H1 (cell line): ENCODE data around the gene LDLRAD1.

Source experiments
- BACH1 ChIP-seq: IDR thresholded peaks from 2 replicates; pipeline ENCODE4 v1.6.1; 2012; ENCODE audit warnings: low read length, improper control_type of control experiment
- CBX8 ChIP-seq: fragments of 300-800, 300-1000 bp; sonication (generic); IDR thresholded peaks from 2 replicates; pipeline ENCODE4 v1.7.1; 2016; ENCODE audit warnings: low read depth, low read length, borderline replicate concordance
- EZH2 ChIP-seq: fragments of 200-600 bp; sonication (generic); IDR thresholded peaks from 2 replicates; pipeline ENCODE4 v1.7.1; 2012; ENCODE audit warnings: low read depth, mild to moderate bottlenecking, moderate library complexity, low read length, inconsistent platforms; ENCODE audit not compliant: severe bottlenecking
- FOSL1 ChIP-seq: IDR thresholded peaks from 2 replicates; pipeline ENCODE4 v1.6.1; 2011; ENCODE audit warnings: mild to moderate bottlenecking, low read depth, low read length, moderate library complexity; ENCODE audit not compliant: insufficient read depth
- GABPA ChIP-seq: IDR thresholded peaks from 2 replicates; pipeline ENCODE4 v1.6.1; 2011; ENCODE audit warnings: mild to moderate bottlenecking, low read length, moderate library complexity, borderline replicate concordance; ENCODE audit not compliant: insufficient read depth
- JUND ChIP-seq: IDR thresholded peaks from 2 replicates; pipeline ENCODE4 v1.6.1; 2011; ENCODE audit warnings: mild to moderate bottlenecking, improper control_type of control experiment, low read length
- POLR2A ChIP-seq, 2 experiments: IDR thresholded peaks; 1 replicate in 1 of 2; 2 replicates in 1 of 2; pipeline ENCODE4 v1.6.1; 2011; ENCODE audit warnings: low read depth in 2 of 2, low read length in 2 of 2, mild to moderate bottlenecking in 2 of 2; ENCODE audit errors: control extremely low read depth in 1 of 2
- POLR2AphosphoS5 ChIP-seq: IDR thresholded peaks from 2 replicates; pipeline ENCODE4 v1.6.1; 2011; ENCODE audit warnings: low read depth, low read length
- SP1 ChIP-seq: IDR thresholded peaks from 2 replicates; pipeline ENCODE4 v1.6.1; 2011; ENCODE audit warnings: low read depth, low read length
- SP2 ChIP-seq: IDR thresholded peaks from 2 replicates; pipeline ENCODE4 v1.6.1; 2012; ENCODE audit warnings: mild to moderate bottlenecking, low read length, inconsistent platforms
- SUZ12 ChIP-seq: fragments of 200-600 bp; sonication (generic); IDR thresholded peaks from 2 replicates; pipeline ENCODE4 v1.6.1; 2012; ENCODE audit warnings: mild to moderate bottlenecking, inconsistent platforms, low read length, moderate library complexity, mixed read lengths
- ZNF274 ChIP-seq: IDR thresholded peaks from 2 replicates; pipeline ENCODE4 v1.7.0; 2012; ENCODE audit warnings: low read length, borderline replicate concordance; ENCODE audit errors: extremely low read depth
- TF ChIP-seq, protein P1 (sequence below), 3 experiments: IDR thresholded peaks; 1 replicate in 2 of 3; 2 replicates in 1 of 3; pipeline versions ENCODE4 v1.5.1 to v1.6.1; 2011; ENCODE audit warnings: low read length in 3 of 3, mild to moderate bottlenecking in 3 of 3, inconsistent platforms in 2 of 3, low read depth in 1 of 3, moderate library complexity in 1 of 3; ENCODE audit not compliant: insufficient read depth in 1 of 3; ENCODE audit errors: control extremely low read depth in 1 of 3

DNA sequence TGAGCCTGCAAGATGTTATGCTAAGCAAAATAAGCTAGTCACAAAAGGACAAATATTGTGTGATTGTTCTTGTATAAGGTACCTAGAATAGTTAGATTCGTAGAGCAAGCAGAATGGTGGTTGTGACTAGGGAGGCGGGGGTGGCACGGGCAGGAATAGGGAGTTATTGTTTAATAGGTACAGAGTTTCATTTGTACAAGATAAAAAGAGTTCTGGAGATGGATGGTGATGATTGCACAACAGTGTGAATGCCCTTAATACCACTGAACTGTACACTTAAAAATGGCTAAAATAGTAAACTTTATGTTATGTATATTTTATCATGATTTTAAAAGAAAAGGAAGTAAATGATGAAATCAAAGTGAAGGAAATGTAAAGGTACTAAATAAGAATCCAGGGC lies 51.2 kb downstream of the LDLRAD1 start:
- TF ChIP-seq ZNF274 (no peak), FOSL1 (no peak), POLR2A (IDR thresholded peaks at IDR 0.05; ENCODE audit: control extremely low read depth in 1 of 2, low read depth in 2 of 2, low read length in 2 of 2) (no peak), EZH2 (no peak), SP1 (no peak), SP2 (no peak), BACH1 (no peak), SUZ12 (no peak), JUND (no peak), CBX8 (no peak), GABPA (no peak), POLR2AphosphoS5 (no peak)
- TF ChIP-seq, protein P1, sequence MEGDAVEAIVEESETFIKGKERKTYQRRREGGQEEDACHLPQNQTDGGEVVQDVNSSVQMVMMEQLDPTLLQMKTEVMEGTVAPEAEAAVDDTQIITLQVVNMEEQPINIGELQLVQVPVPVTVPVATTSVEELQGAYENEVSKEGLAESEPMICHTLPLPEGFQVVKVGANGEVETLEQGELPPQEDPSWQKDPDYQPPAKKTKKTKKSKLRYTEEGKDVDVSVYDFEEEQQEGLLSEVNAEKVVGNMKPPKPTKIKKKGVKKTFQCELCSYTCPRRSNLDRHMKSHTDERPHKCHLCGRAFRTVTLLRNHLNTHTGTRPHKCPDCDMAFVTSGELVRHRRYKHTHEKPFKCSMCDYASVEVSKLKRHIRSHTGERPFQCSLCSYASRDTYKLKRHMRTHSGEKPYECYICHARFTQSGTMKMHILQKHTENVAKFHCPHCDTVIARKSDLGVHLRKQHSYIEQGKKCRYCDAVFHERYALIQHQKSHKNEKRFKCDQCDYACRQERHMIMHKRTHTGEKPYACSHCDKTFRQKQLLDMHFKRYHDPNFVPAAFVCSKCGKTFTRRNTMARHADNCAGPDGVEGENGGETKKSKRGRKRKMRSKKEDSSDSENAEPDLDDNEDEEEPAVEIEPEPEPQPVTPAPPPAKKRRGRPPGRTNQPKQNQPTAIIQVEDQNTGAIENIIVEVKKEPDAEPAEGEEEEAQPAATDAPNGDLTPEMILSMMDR (IDR thresholded peaks at IDR 0.05; ENCODE audit: control extremely low read depth in 1 of 3, insufficient read depth in 1 of 3, low read depth in 1 of 3, low read length in 3 of 3): no peak
